ENCODE data around the gene CRCP.
"Not testable (repeated sequence)": the region's sequence is repeated elsewhere in the genome, so short reads cannot be mapped to it uniquely, and the experiment has no call there.

The CRCP gene

DNA sequence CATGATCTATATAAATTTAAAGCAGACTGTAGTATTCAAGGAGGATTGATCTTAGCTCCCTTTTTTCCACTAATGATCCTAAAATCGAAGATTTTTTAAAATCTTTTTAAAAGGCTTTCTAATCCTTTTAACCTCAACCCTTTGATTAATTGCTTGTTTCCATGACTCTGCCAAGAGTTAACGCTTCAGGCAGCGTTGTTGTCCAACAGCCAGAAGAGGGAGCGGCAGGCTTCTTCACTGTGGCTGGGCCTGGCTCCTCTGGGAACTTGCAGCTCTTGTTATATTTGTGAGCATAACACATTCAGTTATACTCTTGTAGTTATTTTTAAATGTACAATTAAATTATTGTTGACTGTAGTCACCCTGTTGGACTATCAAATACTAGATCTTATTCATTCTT lies 26.3 kb downstream of the CRCP start:
- DNase-seq (ENCODE audit: low read depth), result peak; percentile 85
- no peak overlapping the region for H3K4me3 ChIP-seq (ENCODE audit: low read length)
- TF ChIP-seq, protein P1, sequence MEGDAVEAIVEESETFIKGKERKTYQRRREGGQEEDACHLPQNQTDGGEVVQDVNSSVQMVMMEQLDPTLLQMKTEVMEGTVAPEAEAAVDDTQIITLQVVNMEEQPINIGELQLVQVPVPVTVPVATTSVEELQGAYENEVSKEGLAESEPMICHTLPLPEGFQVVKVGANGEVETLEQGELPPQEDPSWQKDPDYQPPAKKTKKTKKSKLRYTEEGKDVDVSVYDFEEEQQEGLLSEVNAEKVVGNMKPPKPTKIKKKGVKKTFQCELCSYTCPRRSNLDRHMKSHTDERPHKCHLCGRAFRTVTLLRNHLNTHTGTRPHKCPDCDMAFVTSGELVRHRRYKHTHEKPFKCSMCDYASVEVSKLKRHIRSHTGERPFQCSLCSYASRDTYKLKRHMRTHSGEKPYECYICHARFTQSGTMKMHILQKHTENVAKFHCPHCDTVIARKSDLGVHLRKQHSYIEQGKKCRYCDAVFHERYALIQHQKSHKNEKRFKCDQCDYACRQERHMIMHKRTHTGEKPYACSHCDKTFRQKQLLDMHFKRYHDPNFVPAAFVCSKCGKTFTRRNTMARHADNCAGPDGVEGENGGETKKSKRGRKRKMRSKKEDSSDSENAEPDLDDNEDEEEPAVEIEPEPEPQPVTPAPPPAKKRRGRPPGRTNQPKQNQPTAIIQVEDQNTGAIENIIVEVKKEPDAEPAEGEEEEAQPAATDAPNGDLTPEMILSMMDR (conservative IDR thresholded peaks at IDR 0.05; ENCODE audit: low read length), result peak; percentile 80

DNA sequence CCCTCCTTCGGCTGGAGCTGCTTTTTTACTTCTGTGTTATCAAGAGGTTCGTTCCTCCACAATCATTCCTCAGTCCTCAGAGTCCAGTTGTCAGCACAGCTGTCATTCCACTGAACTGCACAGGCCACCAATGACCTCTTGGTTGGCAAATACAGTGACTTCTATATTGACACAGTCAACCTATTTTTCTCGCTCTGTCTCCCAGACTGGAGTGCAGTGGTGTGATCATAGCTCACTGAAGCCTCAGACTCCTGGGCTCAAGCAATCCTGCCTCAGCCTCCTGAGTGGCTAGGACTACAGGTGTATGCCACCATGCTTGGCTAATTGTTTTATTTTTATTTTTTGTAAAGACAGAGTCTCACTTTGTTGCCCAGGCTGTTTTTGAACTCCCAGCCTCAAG lies 27.7 kb downstream of the CRCP start:
- DNase-seq (ENCODE audit: low read depth), result no peak
- H3K4me3 ChIP-seq (ENCODE audit: low read length), result no peak overlapping the region
- TF ChIP-seq, protein P1 (conservative IDR thresholded peaks at IDR 0.05; ENCODE audit: low read length), result no peak

GRCh38 chr7:66142996-66143395 lies 28.3 kb downstream of the CRCP start:
- TF ChIP-seq, protein P1 (conservative IDR thresholded peaks at IDR 0.05; ENCODE audit: low read length), result no peak
- no peak overlapping the region for H3K4me3 ChIP-seq (ENCODE audit: low read length)
- no peak for DNase-seq (ENCODE audit: low read depth)

DNA sequence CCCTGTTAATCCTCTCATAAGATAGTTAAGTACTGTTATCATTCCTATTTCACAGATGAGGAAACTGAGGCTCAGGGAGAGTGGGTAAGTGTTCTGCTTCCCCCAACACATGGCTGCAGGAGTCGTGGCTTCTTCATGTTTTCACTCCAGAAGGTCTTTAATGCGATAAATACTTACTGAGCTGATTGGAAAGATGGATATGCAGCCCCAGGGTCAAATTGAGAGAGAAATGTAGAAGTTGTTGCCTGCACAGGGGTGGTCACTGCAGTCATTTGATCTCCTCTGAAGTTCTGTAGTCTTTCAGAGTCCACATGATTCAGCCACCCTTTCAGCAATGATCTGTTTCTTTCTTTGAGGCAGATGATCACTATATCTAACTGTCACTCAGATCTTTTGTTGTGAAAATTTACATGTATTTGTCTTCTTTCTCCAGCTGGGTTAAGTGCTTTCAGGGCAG lies 29.3 kb downstream of the CRCP start:
- TF ChIP-seq, protein P1 (conservative IDR thresholded peaks at IDR 0.05; ENCODE audit: low read length), result no peak
- no peak for DNase-seq (ENCODE audit: low read depth)

GRCh38 chr7:66145400-66146104 lies 30.9 kb downstream of the CRCP start:
- DNase-seq (ENCODE audit: low read depth), result peak; percentile 73
- TF ChIP-seq, protein P1 (conservative IDR thresholded peaks at IDR 0.05; ENCODE audit: low read length), result peak; percentile 22

More for the DNA sequence above, 29.3 kb downstream of the CRCP start:
- H3K4me3 ChIP-seq (ENCODE audit: low read length), result no peak overlapping the region

DNA sequence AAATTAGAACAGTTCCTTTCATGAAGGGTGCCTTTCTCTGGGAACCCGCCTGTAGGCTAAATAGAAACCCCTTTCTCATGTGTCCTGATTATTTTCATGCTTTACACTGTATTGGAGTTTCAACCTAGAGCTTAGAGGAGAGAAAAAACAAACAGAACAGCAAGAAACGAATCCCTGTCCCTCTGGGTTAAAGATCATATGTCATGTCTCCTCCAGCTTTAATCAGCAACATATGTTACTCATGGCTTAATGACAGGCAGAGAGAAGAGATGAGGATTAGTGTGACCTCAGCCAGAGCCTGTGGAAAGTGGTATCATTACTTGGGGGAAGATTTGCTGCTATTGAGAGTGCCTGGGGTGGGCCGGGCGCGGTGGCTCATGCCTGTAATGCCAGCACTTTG lies 32.1 kb downstream of the CRCP start:
- no peak overlapping the region for H3K4me3 ChIP-seq (ENCODE audit: low read length)
- TF ChIP-seq, protein P1 (conservative IDR thresholded peaks at IDR 0.05; ENCODE audit: low read length), result no peak
- peak; percentile 73 for DNase-seq (ENCODE audit: low read depth)

More at GRCh38 chr7:66145400-66146104, 30.9 kb downstream of the CRCP start:
- no peak overlapping the region for H3K4me3 ChIP-seq (ENCODE audit: low read length)

- DNase-seq (ENCODE audit: low read depth); H3K4me3 ChIP-seq (ENCODE audit: low read length): not testable (repeated sequence)
Measured at GRCh38 chr7:66147657-66148056, 33.0 kb downstream of the CRCP start.
